ENCODE results near the gene GLYAT.

The GLYAT gene

GRCh38 chr11:58768137-58768536 is 36.4 kb upstream of the GLYAT start:
- ChIA-PET POLR2A (ENCODE audit: low non-redundant PET) (no interaction called here), CTCF (no interaction called here)
- no peak for TF ChIP-seq CTCF (conservative IDR thresholded peaks at IDR 0.05; ENCODE audit: low read depth)
- no peak for DNase-seq (ENCODE audit: low spot score)
- H3K27ac ChIP-seq = no peak overlapping the region

GRCh38 chr11:58765078-58765477 is 33.3 kb upstream of the GLYAT start:
- ChIA-PET CTCF (no interaction called here), POLR2A (ENCODE audit: low non-redundant PET) (no interaction called here)
- no peak for TF ChIP-seq CTCF (conservative IDR thresholded peaks at IDR 0.05; ENCODE audit: low read depth)
- no peak overlapping the region for H3K27ac ChIP-seq
- DNase-seq (ENCODE audit: low spot score) = no peak

GRCh38 chr11:58763120-58763490 is 31.4 kb upstream of the GLYAT start:
- no peak overlapping the region for H3K27ac ChIP-seq
- ChIA-PET POLR2A (ENCODE audit: low non-redundant PET) (no interaction called here), CTCF (no interaction called here)
- no peak for DNase-seq (ENCODE audit: low spot score)
- no peak for TF ChIP-seq CTCF (conservative IDR thresholded peaks at IDR 0.05; ENCODE audit: low read depth)

GRCh38 chr11:58762284-58763119 is 30.8 kb upstream of the GLYAT start:
- no peak for TF ChIP-seq CTCF (conservative IDR thresholded peaks at IDR 0.05; ENCODE audit: low read depth)
- POLR2A ChIA-PET (ENCODE audit: low non-redundant PET) = no interaction called here
- no peak for DNase-seq (ENCODE audit: low spot score)
- no peak overlapping the region for H3K27ac ChIP-seq
- CTCF ChIA-PET = no interaction called here

- TF ChIP-seq CTCF (conservative IDR thresholded peaks at IDR 0.05; ENCODE audit: low read depth) = no peak
- no peak overlapping the region for H3K27ac ChIP-seq
- CTCF ChIA-PET = interaction anchor here (0.6 to 1.0 kb wide), 2 partner anchors 18 to 31 kb away, joined by 3 read pairs; no protein-coding TSS in a partner anchor
- no peak for DNase-seq (ENCODE audit: low spot score)
- POLR2A ChIA-PET (ENCODE audit: low non-redundant PET) = no interaction called here
These were observed 25.7 kb upstream of the GLYAT start for GRCh38 chr11:58757439-58757838.

GRCh38 chr11:58745705-58746364 is 14.1 kb upstream of the GLYAT start:
- ChIA-PET POLR2A (ENCODE audit: low non-redundant PET) (no interaction called here), CTCF (interaction anchor here (0.7 kb wide), 1 partner anchor 78 kb away, joined by 3 read pairs; no protein-coding TSS in a partner anchor)

More at GRCh38 chr11:58745705-58746364, 14.1 kb upstream of the GLYAT start:
- TF ChIP-seq CTCF (conservative IDR thresholded peaks at IDR 0.05; ENCODE audit: low read depth) = no peak
- H3K27ac ChIP-seq = no peak overlapping the region
- DNase-seq (ENCODE audit: low spot score) = no peak
